OCI-LY1 (cell line): Measurements from ENCODE around the gene YIPF5.

ENCODE experiments used
- CTCF ChIP-seq: fragments of 200-600 bp; sonication (generic), shearing (Covaris generic); IDR thresholded peaks from 2 replicates; pipeline ENCODE4 v1.5.1; 2017; ENCODE audit warnings: mild to moderate bottlenecking, antibody characterized with exemption, low read length, moderate library complexity, mixed read lengths
- EZH2 ChIP-seq: fragments of 200-600 bp; sonication (generic), shearing (Covaris generic); IDR thresholded peaks from 2 replicates; pipeline ENCODE4 v1.8.0; 2017; ENCODE audit warnings: borderline replicate concordance, mixed run types, mild to moderate bottlenecking, antibody characterized with exemption, low read length, moderate library complexity, mixed read lengths

GRCh38 chr5:144205141-144205551 is 34.7 kb upstream of the YIPF5 start:
- TF ChIP-seq CTCF = no peak
- no peak for TF ChIP-seq EZH2
